Ovary (tissue), 9 donors: ENCODE results near the gene ELMOD3. TPM values are rescaled to one million over a fixed set of nuclear protein-coding genes. Genes with fewer than 3 reads are reported as not detected.
A peak's percentile ranks its signal among the peaks of the same experiment; 100 is the strongest.

Experiments used
- DNase-seq, 5 donors: peaks; one replicate each; pipeline ENCODE4 v3.0.0-alpha.2; 2019 to 2020
- H3K27ac ChIP-seq, 2 donors: fragments of 200-600 bp; one replicate each; pipeline versions ENCODE4 v1.5.1 to v1.8.0; 2019 to 2022
- H3K27me3 ChIP-seq: fragments of 200-600 bp; one replicate; pipeline ENCODE4 v1.8.0; 2022
- H3K36me3 ChIP-seq: fragments of 200-600 bp; sonication (generic); one replicate; pipeline ENCODE4 v1.5.1; 2019
- H3K4me1 ChIP-seq: one replicate; pipeline ENCODE4 v1.8.1; 2013; ENCODE audit warnings: mild to moderate bottlenecking, moderate library complexity; ENCODE audit not compliant: insufficient read depth
- H3K4me3 ChIP-seq: fragments of 200-600 bp; sonication (generic); one replicate; pipeline ENCODE4 v1.5.1; 2017
- H3K9me3 ChIP-seq, 2 donors: fragments of 200-600 bp in 1 of 2; sonication (generic) in 1 of 2; one replicate each; pipeline versions ENCODE4 v1.5.1 to v1.8.1; 2013 to 2019; ENCODE audit warnings: mild to moderate bottlenecking in 1 of 2, moderate library complexity in 1 of 2
- CTCF ChIP-seq, 3 donors: fragments of 450-650 bp in 2 of 3; fragments of 200-600 bp in 1 of 3; IDR thresholded peaks; one replicate each; pipeline versions ENCODE4 v1.5.1 to v1.8.0; 2016 to 2022; ENCODE audit warnings: antibody characterized with exemption in 3 of 3, mild to moderate bottlenecking in 1 of 3
- EP300 ChIP-seq: sonication (generic); formaldehyde crosslinking; IDR thresholded peaks from one replicate; pipeline ENCODE4 v1.6.1; 2017; ENCODE audit warnings: antibody characterized with exemption
- POLR2A ChIP-seq: fragments of 450-650 bp; IDR thresholded peaks from one replicate; pipeline ENCODE4 v1.6.1; 2017; ENCODE audit warnings: antibody characterized with exemption, mild to moderate bottlenecking, moderate library complexity
- WGBS, 3 donors: extraction: QIAGEN DNeasy Blood & Tissue Kit in 1 of 3; methylation state at CpG; one replicate each; pipeline versions ENCODE4 v1.1.5 to v1.1.7; 2013 to 2017; 5-methylcytosine and 5-hydroxymethylcytosine counted together
- intact Hi-C, 4 donors: fragments of 100-400 bp; cut with DNase I; formaldehyde crosslinking; loops; one replicate each; pipeline versions ENCODE4 v1.11.0 to v1.15.1; 2022 to 2023
- polyA plus RNA-seq, 2 donors: library from polyadenylated mRNA; stranded (reverse); fragments of 200-250 nt in 1 of 2; fragments of 350-450 nt in 1 of 2; fragmentation: Illumina TruSeq in 1 of 2; extraction: RNeasy Lipid Tissue Mini Kit (QIAGEN cat#74804) in 1 of 2; gene quantifications; one replicate each; pipeline ENCODE4 v1.2.3, GENCODE V29; 2013 to 2014
- total RNA-seq, 7 donors: library from RNA; depleted of rRNA in 2 of 7; stranded (reverse); fragments of >200 nt in 2 of 7; fragmentation: NEBNext Ultra II Directional in 3 of 7; extraction: Animal tissue kit (Norgen Biotek cat#: 25700) in 3 of 7; gene quantifications; one replicate each; pipeline versions ENCODE4 v1.1.0 to v1.2.4, GENCODE V29; 2016 to 2023
- donor health status: DM: no; HTN: no; CAD: no; lungs with moderate emphysema.
- donor health status: DM: no; HTN: no; CAD: no.
- donor health status: Bipolar disorder and iron deficiency.
- donor health status: DM: yes; HTN: yes; CAD: no.
- donor health status: DM: no; HTN: no; CAD: no.
- donor health status: DM: yes; HTN: yes; CAD: no.

Gene ELMOD3
- total and polyA plus RNA-seq, 9 donors = 13.0 to 23.0 (median 17.3) TPM

GRCh38 chr2:85400541-85401463 is 46.2 kb downstream of the ELMOD3 start:
- Histone ChIP-seq H3K9me3 (no peaks in the 10 kb centered on the region), H3K36me3 (no peaks in the 10 kb centered on the region), H3K4me3 (no peak overlapping the region), H3K4me1 (peaks cover 4% of the 10 kb centered on the region), H3K27me3 (no peaks in the 10 kb centered on the region), H3K27ac (no peak overlapping the region)
- intact Hi-C loops = no loop called here
- WGBS, 3 donors = 81 to 90% (median 87%) methylated on average over 14 of the region's 14 CpGs
- TF ChIP-seq CTCF (IDR thresholded peaks at IDR 0.05) = no peak
- TF ChIP-seq POLR2A = no peak
- TF ChIP-seq EP300 = no peak
- peak in 1 of 5 donors; percentile 28 for DNase-seq

- intact Hi-C loops = no loop called here
- no peaks in the 10 kb centered on the region for H3K9me3 ChIP-seq
- no peak for DNase-seq
- peaks cover 4% of the 10 kb centered on the region for H3K4me1 ChIP-seq
- H3K27me3 ChIP-seq = no peaks in the 10 kb centered on the region
- H3K4me3 ChIP-seq = no peak overlapping the region
- 86 to 90% (median 90%) methylated on average over 7 of the region's 7 CpGs for WGBS, 3 donors
- TF ChIP-seq POLR2A (no peak), EP300 (no peak), CTCF (IDR thresholded peaks at IDR 0.05) (no peak)
- no peak overlapping the region for H3K27ac ChIP-seq
- no peaks in the 10 kb centered on the region for H3K36me3 ChIP-seq
Measured at GRCh38 chr2:85401464-85401805, 46.9 kb downstream of the ELMOD3 start.

DNA sequence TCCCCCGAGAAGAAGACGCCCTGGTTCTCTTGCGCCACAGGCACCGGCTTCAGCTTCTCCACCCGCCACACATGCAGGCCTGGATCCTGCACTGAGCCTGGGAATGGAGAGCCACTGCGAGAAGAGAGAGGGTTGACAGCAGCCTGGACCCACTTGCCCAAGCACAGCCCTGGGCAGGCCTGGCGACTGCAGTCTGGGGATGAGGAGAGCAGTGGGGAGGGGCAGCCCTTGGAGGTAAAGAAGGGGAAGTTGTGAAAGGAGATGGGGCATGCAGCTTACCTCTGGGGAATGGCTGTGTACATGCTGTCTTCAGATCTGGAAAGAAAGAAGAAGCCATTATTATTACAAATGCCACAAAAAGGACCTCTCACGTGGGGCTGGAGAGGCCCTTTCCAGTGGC is 47.3 kb downstream of the ELMOD3 start:
- Histone ChIP-seq H3K36me3 (no peaks in the 10 kb centered on the region), H3K9me3 (no peaks in the 10 kb centered on the region), H3K4me3 (no peak overlapping the region), H3K27ac (no peak overlapping the region), H3K4me1 (peaks cover 3% of the 10 kb centered on the region), H3K27me3 (no peaks in the 10 kb centered on the region)
- TF ChIP-seq EP300 (no peak), POLR2A (no peak), CTCF (IDR thresholded peaks at IDR 0.05) (no peak)
- peak in 1 of 5 donors; percentile 12 for DNase-seq
- intact Hi-C loops = no loop called here
- 91 to 96% (median 93%) methylated on average over 8 of the region's 8 CpGs for WGBS, 3 donors

- no peak for TF ChIP-seq POLR2A
- TF ChIP-seq EP300 = no peak
- TF ChIP-seq CTCF (IDR thresholded peaks at IDR 0.05) = no peak
- no peak overlapping the region for H3K4me3 ChIP-seq
- H3K9me3 ChIP-seq = no peaks in the 10 kb centered on the region
- H3K36me3 ChIP-seq = no peaks in the 10 kb centered on the region
- no peak for DNase-seq
- no peak overlapping the region for H3K27ac ChIP-seq
- WGBS, 3 donors = 56 to 61% (median 59%) methylated on average over 15 of the region's 15 CpGs
- no peaks in the 10 kb centered on the region for H3K4me1 ChIP-seq
- intact Hi-C loops = no loop called here
- H3K27me3 ChIP-seq = no peaks in the 10 kb centered on the region
Measured at GRCh38 chr2:85405201-85406059, 50.9 kb downstream of the ELMOD3 start.
